Endothelial cell of umbilical vein (primary cell): Measurements from ENCODE around the gene FAM219B. TPM values are rescaled to one million over a fixed set of nuclear protein-coding genes. Genes with fewer than 3 reads are reported as not detected.

Experiments used
- BruUV-seq: library from RNA; stranded (reverse); fragments of 400-500 nt; replicated peaks from 2 replicates; lab custom pipeline; 2021; lab: Mats Ljungman, UMichigan
- CTCF ChIA-PET: fragments of 300-600, 350-600 bp; sonication (Branson Sonifier 250); formaldehyde crosslinking; loops from one replicate; lab custom pipeline; 2021; ENCODE audit warnings: antibody characterized with exemption, inconsistent platforms; lab: Charles Lee
- POLR2A ChIA-PET: fragments of 300-600, 350-600 bp; sonication (Branson Sonifier 250); formaldehyde crosslinking; loops from one replicate; lab custom pipeline; 2021; ENCODE audit warnings: antibody characterized with exemption, inconsistent platforms; lab: Charles Lee
- DNase-seq: peaks from one replicate; pipeline ENCODE4 v3.0.0-alpha.2; 2011; ENCODE audit warnings: low read depth, low spot score
- FAIRE-seq: peaks from 2 replicates; lab custom pipeline; 2011; peaks lifted over from hg19 to GRCh38; lab: Jason Lieb, UNC
- H2AFZ ChIP-seq: 2 replicates; pipeline ENCODE4 v1.6.0; 2012; ENCODE audit warnings: low read depth, low read length, control low read depth, inconsistent platforms
- H3K27ac ChIP-seq: 2 replicates; pipeline ENCODE4 v1.5.1; 2011; ENCODE audit warnings: low read depth, mild to moderate bottlenecking, control low read depth, low read length, moderate library complexity; ENCODE audit not compliant: insufficient read depth
- H3K27me3 ChIP-seq, 2 experiments: 2 replicates each; pipeline versions ENCODE4 v1.6.0 to v1.6.1; 2011; ENCODE audit warnings: low read length in 2 of 2, mixed read lengths in 1 of 2; ENCODE audit not compliant: control insufficient read depth in 2 of 2, insufficient read depth in 2 of 2
- H3K36me3 ChIP-seq, 2 experiments: 2 replicates in 1 of 2; 3 replicates in 1 of 2; pipeline ENCODE4 v1.5.1; 2011; ENCODE audit warnings: low read length in 2 of 2, mild to moderate bottlenecking in 1 of 2, moderate library complexity in 1 of 2; ENCODE audit not compliant: control insufficient read depth in 2 of 2, insufficient read depth in 2 of 2; ENCODE audit errors: extremely low read depth in 1 of 2
- H3K4me1 ChIP-seq: 3 replicates; pipeline ENCODE4 v1.5.1; 2011; ENCODE audit warnings: mild to moderate bottlenecking, low read length; ENCODE audit not compliant: control insufficient read depth, insufficient read depth; ENCODE audit errors: extremely low read depth
- H3K4me2 ChIP-seq: 2 replicates; pipeline ENCODE4 v1.6.1; 2011; ENCODE audit warnings: low read length, control low read depth, mixed read lengths; ENCODE audit not compliant: insufficient read depth
- H3K4me3 ChIP-seq, 3 experiments: fragments of 200-600 bp in 1 of 3; sonication (generic), shearing (Covaris generic) in 1 of 3; replicated peaks in 1 of 3; 2 replicates each; pipeline ENCODE4 v1.5.1; 2011 to 2016; ENCODE audit warnings: control low read depth in 3 of 3, low read length in 3 of 3, mild to moderate bottlenecking in 2 of 3, inconsistent platforms in 1 of 3, low read depth in 1 of 3, moderate library complexity in 1 of 3; ENCODE audit not compliant: insufficient read depth in 1 of 3
- H3K79me2 ChIP-seq: 2 replicates; pipeline ENCODE4 v1.6.0; 2012; ENCODE audit warnings: low read length, inconsistent platforms; ENCODE audit not compliant: control insufficient read depth, insufficient read depth
- H3K9ac ChIP-seq: replicated peaks from 2 replicates; pipeline ENCODE3; 2011; ENCODE audit warnings: low read length, control low read depth; ENCODE audit not compliant: insufficient read depth; ENCODE audit errors: extremely low read depth
- H3K9me1 ChIP-seq: replicated peaks from 3 replicates; pipeline ENCODE4 v1.6.0; 2011; ENCODE audit warnings: mild to moderate bottlenecking, low read length; ENCODE audit not compliant: control insufficient read depth, insufficient read depth; ENCODE audit errors: extremely low read depth
- H3K9me3 ChIP-seq: replicated peaks from 2 replicates; pipeline ENCODE4 v1.5.1; 2012; ENCODE audit warnings: low read length, inconsistent platforms; ENCODE audit not compliant: control insufficient read depth, insufficient read depth
- H4K20me1 ChIP-seq: replicated peaks from 2 replicates; pipeline ENCODE3; 2011; ENCODE audit warnings: mild to moderate bottlenecking, low read length; ENCODE audit not compliant: control insufficient read depth, insufficient read depth; ENCODE audit errors: extremely low read depth
- EZH2 ChIP-seq: IDR thresholded peaks from 2 replicates; pipeline ENCODE4 v1.6.1; 2012; ENCODE audit warnings: borderline replicate concordance, low read depth, mild to moderate bottlenecking, moderate library complexity, low read length, inconsistent platforms; ENCODE audit not compliant: severe bottlenecking
- FOS ChIP-seq: IDR thresholded peaks from 2 replicates; pipeline ENCODE4 v1.6.1; 2011; ENCODE audit warnings: mild to moderate bottlenecking, low read length, moderate library complexity, borderline replicate concordance; ENCODE audit not compliant: insufficient read depth
- GATA2 ChIP-seq: IDR thresholded peaks from 2 replicates; pipeline ENCODE4 v1.7.0; 2011; ENCODE audit warnings: low read depth, mild to moderate bottlenecking, moderate library complexity, mixed read lengths, low read length; ENCODE audit not compliant: insufficient read length, insufficient read depth
- JUN ChIP-seq: IDR thresholded peaks from 2 replicates; pipeline ENCODE4 v1.6.1; 2011; ENCODE audit warnings: borderline replicate concordance, low read depth; ENCODE audit not compliant: insufficient read length, insufficient read depth
- MAX ChIP-seq: IDR thresholded peaks from 2 replicates; pipeline ENCODE4 v1.6.1; 2011; ENCODE audit not compliant: insufficient read depth, insufficient read length
- MYC ChIP-seq: IDR thresholded peaks from one replicate; pipeline ENCODE4 v1.6.1; 2011; ENCODE audit warnings: mild to moderate bottlenecking, low read depth, low read length
- POLR2A ChIP-seq: IDR thresholded peaks from 2 replicates; pipeline ENCODE4 v1.6.1; 2012; ENCODE audit warnings: low read depth, mild to moderate bottlenecking, control low read depth, low read length
- POLR2AphosphoS5 ChIP-seq: IDR thresholded peaks from 2 replicates; pipeline ENCODE4 v1.6.1; 2012; ENCODE audit warnings: low read depth, mild to moderate bottlenecking, control low read depth, low read length, moderate library complexity; ENCODE audit not compliant: insufficient read depth
- dilution Hi-C: fragments of 300-500 bp; cut with MboI; formaldehyde crosslinking; loops from one replicate; pipeline ENCODE4 v1.15.0; 2019; ENCODE audit warnings: low sequenced_read_pairs; ENCODE audit not compliant: extremely low pct_ligation_motif_present
- intact Hi-C: fragments of 100-400 bp; cut with micrococcal nuclease; formaldehyde crosslinking; loops from one replicate; pipeline ENCODE4 v1.10.0; 2022
- polyA plus RNA-seq, 4 experiments: library from polyadenylated mRNA; depleted of rRNA in 3 of 4; stranded (reverse) in 3 of 4; unstranded in 1 of 4; fragments of >200 nt; gene quantifications; 2 replicates each; pipeline versions ENCODE4 v1.2.1 to v1.2.3, GENCODE V29; 2011 to 2012; ENCODE audit warnings: missing spikeins in 1 of 4
- total RNA-seq: library from RNA; stranded (reverse); gene quantifications from 2 replicates; pipeline ENCODE4 v1.2.3, GENCODE V29; 2021
- TF ChIP-seq, protein P1 (sequence below), 2 donors: IDR thresholded peaks; 1 replicate in 1 of 2; 2 replicates in 1 of 2; pipeline ENCODE4 v1.5.1; 2011; ENCODE audit warnings: low read length in 2 of 2, mild to moderate bottlenecking in 2 of 2, moderate library complexity in 2 of 2, control low read depth in 1 of 2, inconsistent platforms in 1 of 2, low read depth in 1 of 2; ENCODE audit not compliant: insufficient read depth in 1 of 2; ENCODE audit errors: extremely low read depth in 1 of 2

Gene FAM219B
- total and polyA plus RNA-seq, 2 donors (not counting 3 experiments of a cell fraction or from before 2014, with no cell fraction given): 57.7 to 73.0 TPM

- no peak for FAIRE-seq
- H3K9me1 ChIP-seq: no peaks in the 10 kb centered on the region
- H3K79me2 ChIP-seq: peaks cover 15% of the 10 kb centered on the region
- ChIA-PET CTCF (interaction anchor here (0.8 to 2.7 kb wide), 16 partner anchors 10 to 136 kb away, joined by 3 to 20 read pairs (median 4); partner anchors contain the start of genes COX5A and MPI), POLR2A (interaction anchor here (1.3 kb wide), 1 partner anchor 31 kb away, joined by 3 read pairs; the partner anchor contains the start of gene COX5A)
- no peak for DNase-seq
- H3K27ac ChIP-seq: peak overlapping the region; percentile 32
- H3K9ac ChIP-seq: peak overlapping the region; percentile 76
- peak overlapping the region; percentile 88 for H3K4me2 ChIP-seq
- peaks cover 11% of the 10 kb centered on the region for H3K4me1 ChIP-seq
- no peak for TF ChIP-seq JUN
- TF ChIP-seq GATA2: no peak
- TF ChIP-seq, protein P1, sequence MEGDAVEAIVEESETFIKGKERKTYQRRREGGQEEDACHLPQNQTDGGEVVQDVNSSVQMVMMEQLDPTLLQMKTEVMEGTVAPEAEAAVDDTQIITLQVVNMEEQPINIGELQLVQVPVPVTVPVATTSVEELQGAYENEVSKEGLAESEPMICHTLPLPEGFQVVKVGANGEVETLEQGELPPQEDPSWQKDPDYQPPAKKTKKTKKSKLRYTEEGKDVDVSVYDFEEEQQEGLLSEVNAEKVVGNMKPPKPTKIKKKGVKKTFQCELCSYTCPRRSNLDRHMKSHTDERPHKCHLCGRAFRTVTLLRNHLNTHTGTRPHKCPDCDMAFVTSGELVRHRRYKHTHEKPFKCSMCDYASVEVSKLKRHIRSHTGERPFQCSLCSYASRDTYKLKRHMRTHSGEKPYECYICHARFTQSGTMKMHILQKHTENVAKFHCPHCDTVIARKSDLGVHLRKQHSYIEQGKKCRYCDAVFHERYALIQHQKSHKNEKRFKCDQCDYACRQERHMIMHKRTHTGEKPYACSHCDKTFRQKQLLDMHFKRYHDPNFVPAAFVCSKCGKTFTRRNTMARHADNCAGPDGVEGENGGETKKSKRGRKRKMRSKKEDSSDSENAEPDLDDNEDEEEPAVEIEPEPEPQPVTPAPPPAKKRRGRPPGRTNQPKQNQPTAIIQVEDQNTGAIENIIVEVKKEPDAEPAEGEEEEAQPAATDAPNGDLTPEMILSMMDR (IDR thresholded peaks at IDR 0.05; ENCODE audit: extremely low read depth in 1 of 2, insufficient read depth in 1 of 2, low read depth in 1 of 2, low read length in 2 of 2): no peak
- no peak for TF ChIP-seq MAX
- TF ChIP-seq EZH2: no peak
- no peak for TF ChIP-seq POLR2AphosphoS5
- TF ChIP-seq FOS: no peak
- no peak for TF ChIP-seq MYC
- TF ChIP-seq POLR2A: no peak
- dilution Hi-C loops (no loop called here), intact Hi-C loops (no loop called here)
- H3K27me3 ChIP-seq: no peaks in the 10 kb centered on the region
- H3K4me3 ChIP-seq: peak overlapping the region; percentile 38 to 79 (median 73)
- H4K20me1 ChIP-seq: no peaks in the 10 kb centered on the region
- H3K36me3 ChIP-seq: peaks cover 5 to 10% of the 10 kb centered on the region in 2 experiments
- BruUV-seq: TSS peak; percentile 86
- H2AFZ ChIP-seq: peak overlapping the region; percentile 98
- no peaks in the 10 kb centered on the region for H3K9me3 ChIP-seq
These were observed 666 bp upstream of the FAM219B start for GRCh38 chr15:74907163-74907870.
